Prostate gland (tissue), 2 donors: ENCODE results near the gene LNX1.

Experiments
- CTCF ChIP-seq, 4 experiments: fragments of 200-600 bp in 2 of 4; fragments of 450-650 bp in 2 of 4; sonication (generic) in 2 of 4; IDR thresholded peaks; 1 replicate in 3 of 4; 2 replicates in 1 of 4; pipeline ENCODE4 v1.5.1; 2016 to 2019; ENCODE audit warnings: antibody characterized with exemption in 4 of 4, mild to moderate bottlenecking in 2 of 4, moderate library complexity in 2 of 4
- POLR2A ChIP-seq: fragments of 450-650 bp; IDR thresholded peaks from one replicate; pipeline ENCODE4 v1.6.1; 2016; ENCODE audit warnings: antibody characterized with exemption, mild to moderate bottlenecking
- POLR2AphosphoS5 ChIP-seq: sonication (generic); formaldehyde crosslinking; IDR thresholded peaks from one replicate; pipeline ENCODE4 v1.6.1; 2017; ENCODE audit warnings: antibody characterized with exemption

GRCh38 chr4:53499791-53500190, 91.5 kb downstream of the LNX1 start:
- TF ChIP-seq POLR2A (no peak), POLR2AphosphoS5 (no peak), CTCF (IDR thresholded peaks at IDR 0.05) (no peak)
